A549 treated with RU486 at 1 μM for 4 hours (cell line): Measurements from ENCODE around the gene RNF43. TPM values are rescaled to one million over a fixed set of nuclear protein-coding genes. Genes with fewer than 3 reads are reported as not detected.

Experiments
- total RNA-seq: library from RNA; stranded (reverse); fragments of 200-300 nt; extraction: Qiagen RNA extraction; gene quantifications from 5 replicates; pipeline ENCODE4 v1.2.3, GENCODE V29; 2022; ENCODE audit warnings: low read depth

RNF43 gene
- 0.10 to 0.47 TPM (median 0.32 TPM) in 5 replicates for total RNA-seq

DNA sequence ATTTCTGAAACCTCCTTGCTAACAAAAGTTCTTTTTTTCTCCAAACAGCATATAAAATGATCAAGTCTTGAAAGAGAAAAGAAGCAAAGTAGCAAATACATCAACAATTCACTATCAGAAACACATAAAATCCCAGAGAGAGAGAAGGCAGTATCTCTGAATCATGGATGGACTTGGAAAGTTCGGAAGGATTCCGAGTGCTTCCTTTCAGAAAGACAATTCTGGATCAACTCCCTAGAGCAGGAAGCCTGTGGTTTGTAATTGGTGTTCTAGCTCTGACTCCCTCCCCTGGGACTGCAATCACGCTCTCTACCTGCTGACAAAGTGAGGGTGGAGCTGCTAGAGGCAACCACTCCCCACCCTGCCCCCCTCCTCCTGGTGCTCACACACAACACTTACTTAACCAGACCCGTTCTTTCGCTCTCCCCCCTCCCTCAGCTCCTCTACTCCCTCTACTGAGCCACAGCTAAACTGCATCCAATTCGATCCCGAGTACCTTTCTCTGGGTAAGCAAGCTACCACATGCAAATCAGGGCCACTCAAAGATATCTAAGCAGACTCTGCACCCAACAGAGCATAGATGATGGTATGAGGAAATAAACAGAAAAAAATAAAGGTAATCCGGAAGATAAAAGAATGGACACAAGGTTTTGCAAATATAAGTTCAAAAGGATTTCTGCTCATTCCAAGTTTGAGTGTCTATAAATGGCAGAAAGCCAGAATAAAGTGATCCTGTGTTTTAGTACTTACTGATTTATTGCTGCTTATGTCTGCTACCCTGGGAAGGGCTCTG is at the start of gene RNF43:
Gene RNF43, minus strand, starts transcription at position 235 of the 793 bp plus-strand sequence. CDS start 1,957 bp downstream, outside the sequence.

Other genes with a start within 250 kb of the RNF43 start
- not detected in 5 replicates for gene EPX, start 224.8 kb downstream of the RNF43 start, total RNA-seq
- gene MKS1, start 198.3 kb downstream of the RNF43 start, total RNA-seq, result 8.5 to 11.2 TPM (median 10.6 TPM) in 5 replicates
- gene LPO, start 178.9 kb downstream of the RNF43 start, total RNA-seq, result not detected in 5 replicates
- not detected in 5 replicates for gene MPO, start 136.6 kb downstream of the RNF43 start, total RNA-seq
- gene TSPOAP1, start 88.7 kb downstream of the RNF43 start, total RNA-seq, result not detected in 5 replicates
- gene SUPT4H1, start 65.3 kb downstream of the RNF43 start, total RNA-seq, result 101 to 168 TPM (median 147 TPM) in 5 replicates
- not detected in 5 replicates for gene HSF5, start 70.9 kb upstream of the RNF43 start, total RNA-seq
- 5.8 to 8.9 TPM (median 8.7 TPM) in 5 replicates for gene MTMR4, start 97.1 kb upstream of the RNF43 start, total RNA-seq